ENCODE data around the gene RUVBL1.

RUVBL1 gene

DNA sequence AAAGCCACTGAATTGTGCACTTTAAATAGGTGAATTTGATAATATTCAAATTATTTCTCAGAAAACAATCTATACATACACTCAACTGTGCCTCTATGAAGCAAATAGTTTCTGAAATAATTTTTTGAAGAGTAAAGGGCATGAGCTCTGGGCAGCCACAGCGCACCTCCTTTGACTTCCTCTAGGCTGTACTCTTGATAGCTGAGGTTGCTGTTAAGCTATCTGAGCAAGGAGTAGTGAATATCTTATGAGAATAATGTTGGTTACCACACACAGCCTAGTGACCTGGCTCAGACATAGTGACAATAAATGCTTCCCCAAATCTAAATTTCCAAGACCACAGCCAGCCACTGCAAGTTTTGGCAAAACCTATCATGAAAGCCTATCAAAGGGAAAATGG is 83.0 kb downstream of the RUVBL1 start:
- TF ChIP-seq POLR2AphosphoS5 (IDR thresholded peaks at IDR 0.05; ENCODE audit: low read depth, low read length) (no peak), TAF1 (IDR thresholded peaks at IDR 0.05; ENCODE audit: borderline replicate concordance, low read depth, low read length) (no peak), POLR2A (IDR thresholded peaks at IDR 0.05; ENCODE audit: low read depth, low read length) (no peak)
- DNase-seq (ENCODE audit: insufficient read length) (no peak), FAIRE-seq (no peak)

DNA sequence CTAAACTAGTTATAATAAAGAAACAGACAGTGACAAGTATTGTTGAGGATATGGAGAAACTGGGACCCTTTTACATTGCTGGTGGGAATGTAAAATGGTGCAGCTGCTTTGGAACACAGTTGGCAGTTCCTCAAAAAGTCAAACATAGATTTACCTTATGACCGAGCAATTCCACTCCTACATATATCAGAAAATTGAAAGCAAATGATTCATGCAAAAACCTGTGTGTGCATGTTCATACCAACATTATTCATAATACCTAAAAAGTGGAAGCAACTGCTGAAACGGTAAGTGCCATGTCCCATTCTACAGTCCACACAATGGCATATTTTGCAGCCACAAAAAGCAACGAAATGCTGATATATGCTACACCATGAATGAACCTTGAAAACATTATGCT is 83.6 kb downstream of the RUVBL1 start:
- TF ChIP-seq POLR2AphosphoS5 (IDR thresholded peaks at IDR 0.05; ENCODE audit: low read depth, low read length) (no peak), TAF1 (IDR thresholded peaks at IDR 0.05; ENCODE audit: borderline replicate concordance, low read depth, low read length) (no peak), POLR2A (IDR thresholded peaks at IDR 0.05; ENCODE audit: low read depth, low read length) (no peak)
- FAIRE-seq (no peak), DNase-seq (ENCODE audit: insufficient read length) (no peak)

DNA sequence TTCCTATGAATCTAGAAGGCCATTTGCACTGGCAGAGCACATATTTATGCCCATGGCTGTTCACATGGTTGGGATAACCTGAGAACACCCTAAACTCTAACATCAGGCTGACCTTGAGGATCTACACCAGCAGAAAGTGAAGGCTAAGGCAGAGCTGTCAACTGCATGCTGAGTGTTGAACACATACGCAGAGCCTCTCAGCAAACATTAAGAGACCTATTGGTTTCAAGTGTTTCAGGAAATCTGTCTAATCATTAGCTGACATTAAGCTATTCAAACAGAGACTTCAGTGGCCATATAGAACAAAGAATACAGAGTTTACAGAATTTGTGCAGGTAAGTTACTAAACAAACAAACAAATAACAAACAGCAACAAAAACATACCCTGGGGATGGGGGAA is 87.5 kb downstream of the RUVBL1 start:
- no peak for DNase-seq (ENCODE audit: insufficient read length)
- no peak for FAIRE-seq
- TF ChIP-seq TAF1 (IDR thresholded peaks at IDR 0.05; ENCODE audit: borderline replicate concordance, low read depth, low read length) = no peak
- no peak for TF ChIP-seq POLR2AphosphoS5 (IDR thresholded peaks at IDR 0.05; ENCODE audit: low read depth, low read length)
- TF ChIP-seq POLR2A (IDR thresholded peaks at IDR 0.05; ENCODE audit: low read depth, low read length) = no peak

DNA sequence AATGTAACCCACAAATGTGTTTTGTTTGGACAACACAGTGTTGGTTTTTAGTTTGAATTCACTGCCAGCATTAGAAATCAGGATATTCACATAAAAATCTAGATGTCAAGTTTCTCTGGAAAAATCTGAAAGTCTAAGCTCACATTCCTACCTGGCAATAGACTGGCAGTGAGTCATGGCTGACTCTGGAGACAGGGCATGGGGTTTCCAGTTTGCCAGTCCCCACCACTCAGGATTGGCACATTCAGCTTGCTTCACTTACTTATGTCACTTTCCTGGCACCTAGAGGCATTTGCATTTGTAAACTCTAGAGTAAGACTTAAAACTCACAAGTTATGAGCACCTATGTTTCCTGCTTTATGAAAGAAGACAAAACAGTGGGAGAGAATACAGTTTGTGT is 90.5 kb downstream of the RUVBL1 start:
- FAIRE-seq = no peak
- TF ChIP-seq POLR2A (IDR thresholded peaks at IDR 0.05; ENCODE audit: low read depth, low read length) (no peak), POLR2AphosphoS5 (IDR thresholded peaks at IDR 0.05; ENCODE audit: low read depth, low read length) (no peak), TAF1 (IDR thresholded peaks at IDR 0.05; ENCODE audit: borderline replicate concordance, low read depth, low read length) (no peak)

More for the DNA sequence above, 90.5 kb downstream of the RUVBL1 start:
- no peak for DNase-seq (ENCODE audit: insufficient read length)

Measured in GM12892 (cell line).